GM12872 (cell line): Measurements from ENCODE around the gene MCM6.

Source experiments
- TF ChIP-seq, protein P1 (sequence below): IDR thresholded peaks from 3 replicates; pipeline ENCODE4 v1.5.1; 2011; ENCODE audit warnings: low read depth, mild to moderate bottlenecking, low read length, moderate library complexity; ENCODE audit not compliant: insufficient read depth

MCM6 gene

DNA sequence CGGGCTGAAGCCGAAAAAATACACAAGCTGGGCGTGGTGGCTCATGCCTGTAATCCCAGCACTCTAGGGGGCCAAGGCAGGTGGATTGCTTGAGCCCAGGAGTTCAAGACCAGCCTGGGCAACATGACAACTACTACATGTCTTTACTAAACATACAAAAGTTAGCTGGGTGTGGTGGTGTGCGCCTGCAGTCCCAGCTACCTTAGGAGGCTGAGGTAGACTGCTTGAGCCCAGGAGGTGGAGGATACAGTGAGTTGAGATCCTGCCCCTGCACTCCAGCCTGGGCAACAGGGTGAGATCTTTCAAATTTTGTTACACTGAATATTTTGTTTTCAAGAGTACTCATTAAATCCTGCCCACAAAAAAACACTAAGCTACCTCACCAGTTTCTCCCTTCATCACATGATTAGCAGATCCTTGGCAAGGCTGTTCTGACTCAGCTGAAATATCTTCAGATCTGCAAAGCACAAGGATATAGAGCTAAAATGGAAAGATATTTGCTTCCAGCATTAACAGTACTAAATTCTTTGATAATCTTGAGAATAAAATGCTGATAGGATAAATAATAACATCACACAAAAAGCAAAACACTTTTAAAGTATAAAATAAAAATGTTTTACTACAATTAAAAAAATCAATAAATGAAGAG, 28.2 kb upstream of the MCM6 start:
- TF ChIP-seq, protein P1, sequence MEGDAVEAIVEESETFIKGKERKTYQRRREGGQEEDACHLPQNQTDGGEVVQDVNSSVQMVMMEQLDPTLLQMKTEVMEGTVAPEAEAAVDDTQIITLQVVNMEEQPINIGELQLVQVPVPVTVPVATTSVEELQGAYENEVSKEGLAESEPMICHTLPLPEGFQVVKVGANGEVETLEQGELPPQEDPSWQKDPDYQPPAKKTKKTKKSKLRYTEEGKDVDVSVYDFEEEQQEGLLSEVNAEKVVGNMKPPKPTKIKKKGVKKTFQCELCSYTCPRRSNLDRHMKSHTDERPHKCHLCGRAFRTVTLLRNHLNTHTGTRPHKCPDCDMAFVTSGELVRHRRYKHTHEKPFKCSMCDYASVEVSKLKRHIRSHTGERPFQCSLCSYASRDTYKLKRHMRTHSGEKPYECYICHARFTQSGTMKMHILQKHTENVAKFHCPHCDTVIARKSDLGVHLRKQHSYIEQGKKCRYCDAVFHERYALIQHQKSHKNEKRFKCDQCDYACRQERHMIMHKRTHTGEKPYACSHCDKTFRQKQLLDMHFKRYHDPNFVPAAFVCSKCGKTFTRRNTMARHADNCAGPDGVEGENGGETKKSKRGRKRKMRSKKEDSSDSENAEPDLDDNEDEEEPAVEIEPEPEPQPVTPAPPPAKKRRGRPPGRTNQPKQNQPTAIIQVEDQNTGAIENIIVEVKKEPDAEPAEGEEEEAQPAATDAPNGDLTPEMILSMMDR = no peak

DNA sequence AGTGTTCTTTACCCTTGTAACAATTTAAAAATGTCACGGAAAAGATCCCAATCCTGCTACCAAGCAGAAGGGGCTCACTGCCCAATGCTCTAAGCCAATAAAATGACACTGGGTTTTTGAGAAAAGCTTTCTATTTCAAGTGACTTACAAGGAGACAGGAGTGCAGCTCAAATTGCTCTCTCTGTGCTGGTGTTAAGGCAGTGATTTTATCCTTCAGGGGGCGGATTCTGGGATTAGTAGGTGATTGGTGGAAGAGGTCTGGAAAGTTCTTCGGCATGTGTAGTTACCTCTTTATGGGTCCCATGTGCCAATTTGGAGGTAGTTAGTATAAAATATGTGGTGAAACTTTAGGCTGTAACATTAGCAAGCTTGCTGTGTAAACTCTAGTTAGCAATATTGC, 27.4 kb upstream of the MCM6 start:
- TF ChIP-seq, protein P1 = no peak

DNA sequence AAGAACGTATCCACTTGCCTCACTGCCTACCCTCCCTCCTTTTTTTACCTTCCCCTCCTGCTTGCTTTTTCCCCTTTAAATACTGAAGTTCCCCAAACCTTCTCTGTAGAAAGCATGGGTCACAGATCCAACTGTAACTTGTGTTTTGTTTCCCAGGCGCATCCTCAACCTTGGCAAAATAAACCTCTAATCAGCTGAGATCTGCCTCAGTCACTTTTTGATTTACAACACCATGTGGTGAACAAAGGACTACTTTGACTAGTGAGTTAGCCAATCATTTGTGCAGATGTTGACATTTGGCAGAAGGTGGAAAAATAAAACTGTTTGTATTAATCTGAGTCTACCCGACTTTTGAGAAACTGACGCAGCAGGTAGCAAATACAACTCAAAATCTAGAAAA, 23.3 kb upstream of the MCM6 start:
- TF ChIP-seq, protein P1 = no peak

DNA sequence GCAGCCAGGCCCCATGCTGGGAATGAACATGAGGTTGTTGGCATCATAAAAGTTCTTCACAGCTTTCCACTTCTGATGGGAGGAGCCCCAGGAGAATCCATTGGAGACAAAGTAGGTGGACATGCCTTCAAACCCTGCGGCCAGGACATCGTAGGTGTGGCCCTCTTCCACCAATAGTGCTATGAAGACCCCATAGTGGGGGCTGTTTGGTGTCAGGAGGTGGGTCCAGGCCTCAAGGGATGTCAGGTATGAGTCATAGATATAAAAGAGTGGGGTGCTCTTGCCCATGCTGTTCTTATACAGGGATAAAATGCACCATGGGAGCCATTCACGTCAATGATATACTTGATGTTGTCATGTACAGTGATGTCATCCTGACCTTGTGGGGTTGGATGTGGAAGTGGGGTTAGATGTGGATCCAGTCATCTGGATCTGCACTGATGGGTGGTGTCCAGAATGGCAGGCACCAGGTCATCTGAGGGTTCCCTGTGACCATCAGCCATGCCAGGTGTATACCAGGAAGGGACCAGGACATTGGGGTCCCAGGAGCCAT, 22.1 kb upstream of the MCM6 start:
- TF ChIP-seq, protein P1 = no peak

DNA sequence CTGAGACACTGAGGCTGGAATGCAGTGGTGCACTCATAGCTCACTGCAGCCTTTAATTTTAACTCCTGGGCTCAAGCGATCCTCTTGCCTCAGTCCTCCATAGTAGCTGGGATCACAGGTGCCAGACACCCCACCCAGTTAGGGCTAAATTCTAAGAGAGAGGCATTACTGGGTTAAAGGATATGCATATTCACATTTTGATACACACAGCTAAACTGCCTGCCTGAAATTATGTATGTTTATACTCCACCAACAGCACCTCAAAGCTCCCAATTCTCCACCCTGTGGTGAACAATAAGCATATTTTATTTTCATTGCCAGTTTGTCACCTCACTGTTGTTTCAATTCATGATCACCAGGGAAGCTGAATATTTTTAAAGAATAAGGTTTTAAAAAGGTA, 18.7 kb upstream of the MCM6 start:
- TF ChIP-seq, protein P1 = no peak

DNA sequence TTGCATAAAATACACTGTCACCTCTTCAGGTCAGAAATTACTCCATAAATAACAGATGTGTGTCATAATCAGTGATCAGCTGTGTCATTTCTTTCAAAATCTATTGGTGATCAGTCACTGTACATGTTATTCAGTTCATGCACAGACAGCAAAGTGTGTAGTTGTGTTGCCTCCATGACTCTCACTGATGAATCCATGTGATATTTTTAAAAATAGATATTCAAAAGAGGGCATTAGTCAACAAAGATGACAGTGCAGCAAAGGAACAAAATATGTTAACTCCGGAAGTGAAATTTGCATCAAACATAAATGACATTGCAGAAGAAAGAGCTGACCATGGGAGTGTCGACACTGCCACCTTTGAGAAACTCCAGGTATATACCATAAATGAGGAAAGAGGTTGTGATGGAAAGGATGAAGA, 17.1 kb upstream of the MCM6 start:
- TF ChIP-seq, protein P1 = no peak

DNA sequence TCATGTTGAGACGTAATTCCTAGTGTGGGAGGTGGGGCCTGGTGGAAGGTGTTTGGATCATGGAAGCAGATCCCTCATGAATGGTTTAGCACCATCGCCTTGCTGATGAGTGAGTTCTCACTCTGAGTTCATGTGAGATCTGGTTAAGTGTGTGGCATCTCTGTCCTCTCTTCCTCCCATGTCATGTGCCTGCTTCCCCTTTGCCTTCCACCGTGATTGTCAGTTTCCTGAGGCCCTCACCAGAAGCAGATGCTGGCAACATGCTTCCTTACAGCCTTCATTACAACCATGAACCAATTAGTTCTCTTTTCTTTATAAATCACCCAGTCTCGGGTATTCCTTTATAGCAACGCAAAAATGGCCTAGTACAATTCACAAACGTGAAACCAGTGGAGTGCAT, 14.6 kb upstream of the MCM6 start:
- TF ChIP-seq, protein P1 = no peak

DNA sequence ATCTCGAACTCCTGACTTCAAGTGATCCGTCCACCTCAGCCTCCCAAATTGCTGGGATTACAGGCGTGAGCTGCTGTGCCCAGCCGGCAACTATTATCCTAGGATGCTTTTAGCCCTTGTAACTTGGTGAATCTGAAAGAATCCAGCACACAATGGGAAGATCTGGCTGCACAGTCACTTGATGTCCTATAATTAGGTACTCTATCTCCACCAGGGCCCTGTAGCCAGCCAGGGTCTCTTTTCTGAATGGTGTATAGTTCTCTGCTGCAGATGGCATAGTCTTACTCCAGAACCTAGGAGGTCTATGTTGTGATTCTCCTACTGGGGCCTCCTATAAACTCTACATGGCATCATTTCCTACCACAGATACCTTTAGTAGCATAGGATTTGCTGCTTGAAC, 13.9 kb upstream of the MCM6 start:
- TF ChIP-seq, protein P1 = no peak
